ENCODE data around the gene CDKAL1. TPM values are rescaled to one million over a fixed set of nuclear protein-coding genes. Genes with fewer than 3 reads are reported as not detected.
"Not testable (repeated sequence)": the region's sequence is repeated elsewhere in the genome, so short reads cannot be mapped to it uniquely, and the experiment has no call there.

The CDKAL1 gene
- total RNA-seq, 1 experiment from 2014 or later, result 6.5 TPM

- no peak for DNase-seq
Measured at GRCh38 chr6:20608356-20608755, 74.1 kb downstream of the CDKAL1 start.

DNA sequence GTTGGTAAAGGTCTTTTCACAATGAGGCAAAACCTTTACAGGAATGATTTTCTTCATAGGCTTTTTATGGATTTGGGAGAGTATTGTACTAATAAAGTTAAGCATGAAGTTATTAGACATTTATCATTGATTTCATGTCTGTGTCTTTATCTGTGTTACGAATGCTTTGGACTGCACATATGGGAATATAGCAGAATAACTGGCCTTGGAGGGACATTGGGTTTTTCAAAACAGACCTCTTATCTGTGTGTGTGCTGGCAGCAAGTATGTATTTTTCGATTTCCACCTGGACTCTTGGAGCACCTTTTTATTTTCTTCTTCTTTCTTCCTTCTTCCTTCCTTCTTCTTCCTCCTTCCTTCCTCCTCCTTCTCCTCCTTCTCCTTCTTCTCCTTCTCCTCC lies 74.6 kb downstream of the CDKAL1 start:
- no peak for DNase-seq
- no peaks in the 10 kb centered on the region for H3K9me3 ChIP-seq

More at GRCh38 chr6:20608356-20608755, 74.1 kb downstream of the CDKAL1 start:
- Histone ChIP-seq H3K36me3 (no peaks in the 10 kb centered on the region), H3K4me3 (no peak overlapping the region), H3K27me3 (no peaks in the 10 kb centered on the region), H3K9me3 (no peaks in the 10 kb centered on the region)

GRCh38 chr6:20609924-20610323 lies 75.7 kb downstream of the CDKAL1 start:
- H3K9me3 ChIP-seq, DNase-seq, H3K36me3 ChIP-seq, H3K27me3 ChIP-seq, H3K4me3 ChIP-seq: not testable (repeated sequence)

More for the DNA sequence above, 74.6 kb downstream of the CDKAL1 start:
- Histone ChIP-seq H3K4me3 (no peak overlapping the region), H3K36me3 (no peaks in the 10 kb centered on the region), H3K27me3 (no peaks in the 10 kb centered on the region)

- H3K36me3 ChIP-seq, result no peaks in the 10 kb centered on the region
- H3K27me3 ChIP-seq, result no peaks in the 10 kb centered on the region
- H3K4me3 ChIP-seq, result no peak overlapping the region
- H3K9me3 ChIP-seq, result no peaks in the 10 kb centered on the region
- DNase-seq, result no peak
Measured at GRCh38 chr6:20610636-20611370, 76.5 kb downstream of the CDKAL1 start.

GRCh38 chr6:20617537-20617936 lies 83.3 kb downstream of the CDKAL1 start:
- H3K27me3 ChIP-seq, H3K4me3 ChIP-seq, H3K36me3 ChIP-seq, H3K9me3 ChIP-seq, DNase-seq: not testable (repeated sequence)

- H3K36me3 ChIP-seq, result no peaks in the 10 kb centered on the region
- no peak overlapping the region for H3K4me3 ChIP-seq
- no peak for DNase-seq
- no peaks in the 10 kb centered on the region for H3K27me3 ChIP-seq
- H3K9me3 ChIP-seq, result no peaks in the 10 kb centered on the region
Measured at GRCh38 chr6:20620043-20620442, 85.8 kb downstream of the CDKAL1 start.

- H3K36me3 ChIP-seq, result no peaks in the 10 kb centered on the region
- no peak overlapping the region for H3K4me3 ChIP-seq
- no peaks in the 10 kb centered on the region for H3K27me3 ChIP-seq
- no peak for DNase-seq
- no peaks in the 10 kb centered on the region for H3K9me3 ChIP-seq
Measured at GRCh38 chr6:20623761-20624160, 89.5 kb downstream of the CDKAL1 start.

GRCh38 chr6:20626165-20626564 lies 91.9 kb downstream of the CDKAL1 start:
- Histone ChIP-seq H3K36me3 (no peaks in the 10 kb centered on the region), H3K27me3 (no peaks in the 10 kb centered on the region), H3K4me3 (no peak overlapping the region), H3K9me3 (no peaks in the 10 kb centered on the region)
- no peak for DNase-seq

DNA sequence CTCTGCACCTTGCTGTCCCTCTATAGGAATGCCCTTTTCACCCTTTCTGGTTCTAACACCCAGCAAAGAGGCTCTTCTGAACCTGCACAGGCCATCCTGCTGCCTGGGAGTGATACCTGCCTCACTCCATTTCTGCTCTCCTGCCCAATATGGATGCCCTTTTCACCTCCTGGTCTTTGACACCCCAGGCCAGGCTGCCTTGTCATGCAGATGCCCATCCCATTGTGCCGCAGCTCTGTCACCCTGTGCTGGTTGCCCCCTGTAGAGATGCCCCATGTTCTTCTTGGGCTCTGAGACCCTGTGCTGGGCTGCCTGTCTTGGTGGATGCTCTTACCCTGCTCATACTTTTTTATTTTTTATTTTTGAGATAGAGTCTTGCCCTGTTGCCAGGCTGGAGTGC lies 95.3 kb downstream of the CDKAL1 start:
- H3K27me3 ChIP-seq, result no peaks in the 10 kb centered on the region
- H3K4me3 ChIP-seq, result no peak overlapping the region
- no peak for DNase-seq
- H3K9me3 ChIP-seq, result no peaks in the 10 kb centered on the region
- no peaks in the 10 kb centered on the region for H3K36me3 ChIP-seq

GRCh38 chr6:20630136-20630535 lies 95.9 kb downstream of the CDKAL1 start:
- no peak for DNase-seq
- Histone ChIP-seq H3K27me3 (no peaks in the 10 kb centered on the region), H3K9me3 (no peaks in the 10 kb centered on the region), H3K36me3 (no peaks in the 10 kb centered on the region), H3K4me3 (no peak overlapping the region)

- Histone ChIP-seq H3K36me3 (no peaks in the 10 kb centered on the region), H3K27me3 (no peaks in the 10 kb centered on the region), H3K4me3 (no peak overlapping the region), H3K9me3 (no peaks in the 10 kb centered on the region)
- DNase-seq, result no peak
Measured at GRCh38 chr6:20630617-20631548, 96.6 kb downstream of the CDKAL1 start.

DNA sequence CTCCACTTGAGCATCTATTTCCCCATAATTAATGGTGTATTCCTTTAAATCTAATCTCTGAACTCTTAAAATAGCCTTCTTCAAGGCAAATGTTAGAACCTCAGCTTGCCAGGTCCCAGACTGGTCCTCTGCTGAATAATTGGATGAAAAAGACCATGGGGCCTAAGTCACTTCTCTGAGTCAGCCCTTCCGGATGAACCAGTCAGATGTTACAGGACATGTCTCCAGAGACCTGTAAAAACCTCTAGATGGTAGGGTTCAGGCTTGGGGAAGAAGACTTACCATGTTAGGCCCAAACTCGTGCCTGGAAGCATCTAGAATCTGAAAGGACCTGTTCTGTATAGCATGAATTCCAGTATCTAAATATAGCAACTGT lies 97.3 kb downstream of the CDKAL1 start:
- Histone ChIP-seq H3K9me3 (no peaks in the 10 kb centered on the region), H3K36me3 (no peaks in the 10 kb centered on the region), H3K27me3 (no peaks in the 10 kb centered on the region), H3K4me3 (no peak overlapping the region)
- no peak for DNase-seq

DNA sequence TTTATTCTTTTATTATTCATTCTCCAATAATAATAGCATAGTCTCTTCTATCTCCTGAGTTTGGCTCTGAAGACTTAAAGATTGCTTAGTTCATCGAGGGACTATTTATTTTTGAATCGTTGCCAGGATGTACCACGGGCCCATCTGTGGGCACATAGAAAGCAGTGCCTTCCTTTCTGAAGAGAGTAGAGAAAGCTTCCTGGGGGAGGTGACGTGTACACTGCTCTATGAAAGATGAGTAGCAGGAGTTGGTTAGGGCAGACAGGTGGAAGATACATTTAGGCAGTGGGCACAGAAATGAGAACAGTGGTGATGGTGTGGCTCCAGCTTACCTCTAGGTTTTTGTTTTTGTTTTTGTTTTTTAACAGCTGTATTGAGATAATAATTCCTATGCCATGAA lies 98.4 kb downstream of the CDKAL1 start:
- Histone ChIP-seq H3K27me3 (no peaks in the 10 kb centered on the region), H3K9me3 (no peaks in the 10 kb centered on the region), H3K36me3 (no peaks in the 10 kb centered on the region), H3K4me3 (no peak overlapping the region)
- DNase-seq, result no peak

DNA sequence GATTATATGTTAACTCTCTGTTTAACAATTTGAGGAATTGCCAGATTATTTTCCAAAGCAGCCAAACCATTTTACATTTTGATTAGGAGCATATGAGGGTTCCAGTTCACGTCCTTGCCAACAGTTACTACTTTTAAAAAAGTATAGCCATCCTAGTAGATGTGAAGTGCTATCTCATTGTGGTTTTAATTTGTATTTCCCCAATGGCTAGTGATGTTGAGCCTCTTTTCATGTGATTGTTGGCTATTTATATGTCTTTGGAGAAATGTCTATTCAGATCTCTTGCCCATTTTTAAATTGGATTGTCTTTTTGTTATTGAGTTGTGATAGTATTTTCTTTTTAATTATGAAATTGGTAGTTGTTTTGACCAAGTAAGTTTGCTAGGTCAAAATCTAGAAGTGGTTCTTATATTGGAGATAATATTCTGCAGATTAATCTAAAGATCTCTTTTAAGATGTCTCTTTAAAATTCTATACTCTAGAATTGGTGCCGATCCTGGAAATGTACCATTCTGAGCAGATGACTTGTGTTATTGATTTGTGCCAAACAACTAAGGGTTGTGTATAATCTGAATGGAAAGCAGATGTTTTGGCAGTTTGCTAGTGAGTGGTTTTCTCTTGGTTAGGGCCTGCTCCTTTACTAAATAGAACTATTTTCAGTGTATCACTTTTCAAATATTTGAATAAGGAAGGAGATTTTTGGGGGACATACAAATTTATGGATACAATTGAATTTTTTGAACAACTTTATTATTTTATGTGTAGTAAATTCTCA lies 99.5 kb downstream of the CDKAL1 start:
- no peaks in the 10 kb centered on the region for H3K36me3 ChIP-seq
- no peaks in the 10 kb centered on the region for H3K27me3 ChIP-seq
- DNase-seq, result no peak
- H3K4me3 ChIP-seq, result no peak overlapping the region
- H3K9me3 ChIP-seq, result no peaks in the 10 kb centered on the region

- Histone ChIP-seq H3K27me3 (no peaks in the 10 kb centered on the region), H3K4me3 (no peak overlapping the region), H3K36me3 (no peaks in the 10 kb centered on the region), H3K9me3 (no peaks in the 10 kb centered on the region)
- DNase-seq, result no peak
Measured at GRCh38 chr6:20639161-20639560, 104.9 kb downstream of the CDKAL1 start.

DNA sequence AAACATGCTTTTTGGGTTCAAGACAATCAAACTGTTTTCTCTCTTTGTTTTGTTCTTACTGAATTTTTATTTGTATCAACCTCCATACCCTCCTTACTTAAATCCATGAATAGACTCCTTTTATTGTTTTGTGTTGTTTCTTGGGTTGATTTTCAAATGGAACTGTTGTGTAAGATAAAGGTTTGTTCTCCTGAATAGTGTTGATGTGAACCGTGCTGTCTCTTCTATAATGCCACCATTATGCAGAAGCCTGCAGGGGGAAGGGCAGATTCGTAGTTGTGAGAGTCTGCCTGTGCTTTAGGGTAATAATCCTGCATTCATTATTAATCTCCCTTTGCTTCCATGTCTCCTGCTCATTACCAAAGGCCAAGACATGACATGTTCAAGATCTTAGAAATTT lies 105.9 kb downstream of the CDKAL1 start:
- no peaks in the 10 kb centered on the region for H3K27me3 ChIP-seq
- no peak for DNase-seq
- H3K36me3 ChIP-seq, result no peaks in the 10 kb centered on the region
- H3K9me3 ChIP-seq, result no peaks in the 10 kb centered on the region
- no peak overlapping the region for H3K4me3 ChIP-seq

- no peak for DNase-seq
- H3K9me3 ChIP-seq, result no peaks in the 10 kb centered on the region
- no peaks in the 10 kb centered on the region for H3K27me3 ChIP-seq
- H3K4me3 ChIP-seq, result no peak overlapping the region
- no peaks in the 10 kb centered on the region for H3K36me3 ChIP-seq
Measured at GRCh38 chr6:20642441-20642840, 108.2 kb downstream of the CDKAL1 start.
